T-helper 2 cell (primary cell): ENCODE results near the gene ZNF773.
A peak's percentile ranks its signal among the peaks of the same experiment; 100 is the strongest.
"Not testable (repeated sequence)": the region's sequence is repeated elsewhere in the genome, so short reads cannot be mapped to it uniquely, and the experiment has no call there.

ENCODE experiments used
- DNase-seq, 5 experiments: peaks; one replicate each; pipeline versions ENCODE4 v3.0.0 to v3.0.0-alpha.2; 2012 to 2022
- total RNA-seq, 2 donors: gene quantifications; one replicate each; lab custom pipeline; 2026; lab: John Stamatoyannopoulos, UW

Gene ZNF773
- 1.6 to 6.7 reads per million in 2 donors for total RNA-seq

DNA sequence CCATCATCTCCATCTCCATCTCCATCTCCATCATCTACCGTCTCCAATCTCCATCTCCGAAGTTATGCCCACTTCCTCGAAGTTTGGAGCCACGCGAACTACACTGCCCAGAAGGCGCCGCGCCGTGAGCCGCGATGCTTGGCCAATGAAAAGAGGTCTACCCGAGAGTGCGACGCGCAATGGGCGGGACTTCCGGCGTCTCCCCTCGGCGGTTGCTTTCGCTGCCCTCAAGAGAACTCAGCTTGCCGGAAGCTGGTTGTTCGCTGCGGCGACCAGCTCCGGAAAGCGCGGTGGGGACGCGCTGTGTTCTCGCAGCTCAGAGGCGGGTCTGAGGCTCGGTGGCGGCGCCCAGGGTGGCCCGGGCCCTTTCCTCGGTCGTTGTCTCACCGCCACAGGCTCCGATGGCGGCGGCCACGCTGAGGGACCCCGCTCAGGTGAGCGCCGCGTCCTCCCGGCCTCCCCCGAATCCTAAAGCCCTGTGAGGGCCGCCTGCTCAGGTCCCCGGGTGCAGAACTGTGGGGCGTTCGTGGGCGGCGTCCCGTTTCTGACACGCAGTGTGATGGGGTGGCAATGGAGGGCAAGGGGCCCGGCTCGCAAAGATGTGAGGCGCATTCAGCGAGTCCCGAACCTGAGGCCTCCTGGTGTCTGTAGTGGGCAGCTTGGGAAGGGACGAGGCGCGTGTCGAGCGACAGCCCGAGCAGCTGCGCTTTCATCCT, at the start of gene ZNF773:
Gene ZNF773 (plus strand): TSS at position 259 of the 716 bp plus-strand sequence. CDS start 143 bp downstream, at position 402.
- peak; percentile 86 to 99 (median 94) for DNase-seq

DNA sequence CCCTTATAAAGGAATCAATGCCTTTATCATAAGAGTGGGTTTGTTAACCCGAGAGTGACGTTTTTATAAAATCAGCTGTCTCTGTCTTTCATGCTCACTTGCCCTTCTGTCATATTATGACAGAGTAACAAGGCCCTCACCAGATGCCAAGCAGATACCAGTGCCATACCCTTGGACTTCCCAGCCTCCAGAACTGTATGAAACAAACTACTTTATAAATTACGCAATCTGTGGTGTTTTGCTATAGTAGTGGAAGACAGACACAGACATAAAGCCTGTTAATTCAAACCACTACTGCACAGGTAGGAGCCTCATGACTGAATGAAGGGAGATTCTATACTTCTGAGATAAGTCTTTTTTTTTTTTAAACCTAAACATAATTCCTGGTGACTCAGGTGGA, 47.4 kb upstream of the ZNF773 start:
- no peak for DNase-seq

DNA sequence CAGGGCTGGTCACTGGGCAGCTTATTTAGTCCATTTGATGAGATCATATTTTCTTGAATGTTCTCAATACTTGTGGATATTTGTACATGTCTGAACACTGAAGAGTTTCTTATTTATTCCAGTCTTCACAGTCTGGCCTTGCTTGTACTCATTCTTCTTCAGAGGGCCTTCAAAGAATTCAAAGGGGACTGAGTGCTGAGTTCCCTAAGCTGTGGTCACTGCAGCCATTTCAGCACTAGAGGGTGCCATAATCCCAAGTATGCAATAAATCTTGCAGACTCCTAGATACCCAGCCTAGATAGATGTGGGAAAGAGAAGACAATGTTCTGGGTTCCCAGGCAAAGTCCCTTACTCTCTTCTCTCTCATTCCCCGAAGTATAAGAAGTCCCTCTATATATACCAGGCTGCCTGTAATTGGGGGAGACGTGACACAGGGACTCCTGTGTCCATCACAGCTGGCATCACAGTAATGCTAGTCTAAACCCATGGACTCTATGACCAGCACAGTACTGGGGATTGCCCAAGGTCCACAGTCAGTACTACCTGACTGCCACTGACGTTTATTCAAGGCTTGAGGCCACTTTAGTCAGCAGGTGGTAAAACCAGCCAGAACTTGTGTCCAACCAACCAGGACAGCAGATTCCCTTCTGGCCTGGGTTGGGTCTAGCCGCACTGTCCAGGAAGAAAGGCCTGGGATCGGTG, 33.9 kb upstream of the ZNF773 start:
- peak in 1 of 5 experiments; percentile 59 for DNase-seq

DNA sequence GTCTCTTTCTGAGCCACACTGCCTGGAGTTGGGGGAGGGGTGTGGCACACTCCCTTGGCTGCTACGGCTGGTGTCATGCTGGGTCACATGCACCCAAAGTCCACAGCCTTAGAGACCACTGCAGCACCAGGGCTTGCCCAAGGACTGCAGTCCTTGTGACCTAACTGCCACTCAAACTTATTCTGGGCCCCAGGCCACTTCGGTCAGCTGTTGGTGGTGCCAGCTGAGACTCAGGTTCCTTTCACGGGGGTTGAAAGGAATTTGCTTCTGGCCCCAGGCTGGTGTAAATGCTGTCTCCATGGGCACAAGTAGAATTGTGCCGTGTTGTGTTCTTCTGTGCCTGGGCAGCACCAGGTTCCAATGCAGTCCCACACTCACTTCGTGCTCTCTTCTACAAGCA, 33.2 kb upstream of the ZNF773 start:
- DNase-seq: no peak

DNA sequence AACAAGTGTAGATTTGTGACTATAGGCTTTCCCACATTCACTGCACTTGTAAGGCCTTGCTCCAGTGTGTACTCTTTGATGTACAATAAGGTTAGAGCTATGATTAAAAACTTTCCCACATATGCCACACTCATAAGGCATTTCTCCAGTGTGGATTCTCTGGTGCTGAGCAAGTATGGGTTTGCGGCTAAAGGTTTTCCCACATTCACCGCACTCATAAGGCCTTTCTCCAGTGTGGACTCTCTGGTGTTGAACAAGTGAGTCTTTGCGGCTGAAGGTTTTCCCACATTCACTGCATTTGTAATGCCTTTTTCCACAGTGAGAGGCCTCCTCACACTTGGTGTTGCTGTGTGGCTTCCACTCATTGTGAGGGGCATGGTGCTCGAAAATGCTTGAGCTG, 26.1 kb upstream of the ZNF773 start:
- DNase-seq: peak in 1 of 5 experiments; percentile 13

DNA sequence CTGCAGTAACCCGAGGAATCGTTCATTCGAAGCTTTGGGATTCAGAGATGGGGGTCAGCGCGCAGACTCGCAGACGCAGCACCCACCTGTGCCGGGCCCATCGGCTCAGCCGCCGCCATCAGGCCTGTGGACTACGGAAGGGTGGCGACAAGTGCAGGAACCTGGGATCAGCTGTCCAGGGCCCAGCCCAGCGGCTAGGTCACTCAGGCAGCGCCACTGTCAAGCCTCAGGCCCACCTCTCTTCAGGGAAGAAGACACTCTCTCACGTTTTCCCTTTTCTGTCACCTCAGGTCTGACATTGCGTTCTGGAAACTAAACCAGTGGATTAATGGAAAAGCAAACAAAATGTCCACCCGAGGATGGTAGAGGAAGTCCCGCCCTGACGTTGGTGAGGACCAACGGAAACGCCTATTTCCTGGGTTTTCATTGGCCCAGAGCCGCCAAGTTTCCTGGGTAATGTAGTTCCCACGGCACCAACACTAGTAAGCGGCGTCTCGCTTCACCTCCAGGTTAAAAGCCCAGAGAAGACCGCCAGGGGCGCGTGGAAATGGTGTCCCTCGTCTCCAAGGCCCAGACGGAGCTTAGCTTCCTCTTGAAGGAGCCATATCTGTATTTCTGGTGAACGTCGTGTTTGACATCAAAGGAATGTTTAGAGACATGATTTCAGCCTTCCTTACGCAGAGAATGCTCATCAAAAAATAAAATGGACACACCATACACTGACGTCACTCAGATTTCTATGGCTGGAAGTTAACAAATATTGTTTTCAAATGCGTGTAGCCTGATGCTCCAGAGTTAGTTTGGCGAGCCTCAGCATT, 22.3 kb upstream of the ZNF773 start, which contains the start of gene ZNF772:
Gene ZNF772 (minus strand): TSS at position 376 of the 818 bp plus-strand sequence. CDS start 257 bp downstream, at position 119.
- DNase-seq: peak; percentile 52 to 96 (median 84)

DNA sequence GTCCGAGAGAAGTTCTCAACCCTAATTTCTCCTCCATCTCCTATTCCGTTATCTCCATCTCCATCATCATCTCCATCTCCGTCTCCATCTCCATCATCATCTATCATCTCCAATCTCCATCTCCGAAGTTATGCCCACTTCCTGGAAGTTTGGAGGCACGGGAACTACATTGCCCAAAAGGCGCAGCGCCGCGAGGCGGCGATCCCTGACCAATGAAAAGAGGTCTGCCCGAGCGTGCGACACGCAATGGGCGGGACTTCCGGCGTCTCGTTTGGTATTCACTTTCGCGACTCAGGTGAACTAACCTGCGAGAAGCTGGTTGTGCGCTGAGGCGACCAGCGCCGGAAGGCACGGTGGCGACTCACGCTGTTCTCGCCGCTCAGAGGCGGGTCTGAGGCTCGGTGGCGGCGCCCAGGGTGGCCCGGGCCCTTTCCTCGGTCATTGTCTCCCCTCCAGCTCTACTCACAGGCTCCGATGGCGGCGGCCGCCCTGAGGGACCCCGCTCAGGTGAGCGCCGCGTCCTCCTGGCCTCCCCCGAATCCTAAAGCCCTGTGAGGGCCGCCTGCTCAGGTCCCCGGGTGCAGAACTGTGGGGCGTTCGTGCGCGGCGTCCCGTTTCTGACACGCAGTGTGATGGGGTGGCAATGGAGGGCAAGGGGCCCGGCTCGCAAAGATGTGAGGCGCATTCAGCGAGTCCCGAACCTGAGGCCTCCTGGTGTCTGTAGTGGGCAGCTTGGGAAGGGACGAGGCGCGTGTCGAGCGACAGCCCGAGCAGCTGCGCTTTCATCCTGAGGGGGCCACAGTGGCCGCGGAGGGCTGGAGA, 12.1 kb upstream of the ZNF773 start, which contains the start of gene ZNF419:
Gene ZNF419 (plus strand): TSS at position 274 of the 822 bp plus-strand sequence. CDS start 201 bp downstream, at position 475.
- peak; percentile 75 to 92 (median 89) for DNase-seq

DNA sequence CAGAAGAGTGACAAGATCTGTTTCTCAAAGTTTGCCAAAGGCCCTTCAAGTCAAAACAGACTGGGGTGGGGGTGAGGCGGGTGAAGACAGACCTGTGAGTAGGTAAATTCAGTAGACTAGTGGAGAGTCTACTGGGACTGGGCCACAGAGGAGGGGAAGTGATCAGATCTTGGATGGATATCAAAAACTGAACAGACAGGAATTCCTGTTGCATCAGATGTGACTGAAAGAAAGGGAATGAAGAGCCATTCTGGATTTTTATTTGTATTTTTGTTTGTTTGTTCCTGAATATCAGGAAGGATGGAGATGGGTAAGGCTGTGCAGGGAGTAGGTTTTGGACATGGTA, 11.5 kb upstream of the ZNF773 start:
- not testable (repeated sequence) for DNase-seq

DNA sequence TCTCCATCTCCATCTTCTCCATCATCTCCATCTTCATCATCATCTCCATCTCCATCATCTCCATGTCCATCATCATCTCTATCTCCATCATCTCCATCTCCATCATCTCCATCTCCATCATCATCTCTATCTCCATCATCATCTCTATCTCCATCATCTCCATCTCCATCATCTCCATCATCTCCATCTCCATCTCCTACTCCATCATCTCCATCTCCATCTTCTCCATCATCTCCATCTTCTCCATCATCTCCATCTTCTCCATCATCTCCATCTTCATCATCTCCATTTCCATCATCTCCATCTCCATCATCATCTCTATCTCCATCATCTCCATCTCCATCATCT, 432 bp upstream of the ZNF773 start:
- not testable (repeated sequence) for DNase-seq

DNA sequence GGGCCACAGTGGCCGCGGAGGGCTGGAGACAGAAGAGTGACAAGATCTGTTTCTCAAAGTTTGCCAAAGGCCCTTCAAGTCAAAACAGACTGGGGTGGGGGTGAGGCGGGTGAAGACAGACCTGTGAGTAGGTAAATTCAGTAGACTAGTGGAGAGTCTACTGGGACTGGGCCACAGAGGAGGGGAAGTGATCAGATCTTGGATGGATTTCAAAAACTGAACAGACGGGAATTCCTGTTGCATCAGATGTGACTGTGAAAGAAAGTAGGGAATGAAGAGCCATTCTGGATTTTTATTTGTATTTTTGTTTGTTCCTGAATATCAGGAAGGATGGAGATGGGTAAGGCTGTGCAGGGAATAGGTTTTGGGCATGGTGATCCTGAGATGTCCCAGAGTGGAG, 662 bp downstream of the ZNF773 start:
- DNase-seq: not testable (repeated sequence)

DNA sequence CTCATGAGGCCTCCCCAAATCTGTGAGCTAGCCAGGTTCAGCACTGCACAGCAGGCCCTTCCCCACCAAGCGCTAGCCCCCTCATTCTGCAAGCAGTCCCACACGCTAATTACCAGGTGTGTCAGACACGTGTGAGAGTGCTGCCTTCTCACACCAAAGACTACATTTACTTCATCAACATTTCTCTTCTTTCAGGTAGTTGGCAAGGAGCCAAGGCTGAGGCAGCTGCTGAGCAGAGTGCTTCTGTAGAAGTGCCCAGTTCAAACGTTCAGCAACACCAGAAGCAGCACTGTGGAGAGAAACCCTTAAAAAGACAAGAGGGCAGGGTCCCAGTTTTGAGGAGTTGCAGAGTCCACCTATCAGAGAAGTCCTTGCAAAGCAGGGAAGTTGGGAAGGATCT, 6.4 kb downstream of the ZNF773 start:
- DNase-seq: no peak

DNA sequence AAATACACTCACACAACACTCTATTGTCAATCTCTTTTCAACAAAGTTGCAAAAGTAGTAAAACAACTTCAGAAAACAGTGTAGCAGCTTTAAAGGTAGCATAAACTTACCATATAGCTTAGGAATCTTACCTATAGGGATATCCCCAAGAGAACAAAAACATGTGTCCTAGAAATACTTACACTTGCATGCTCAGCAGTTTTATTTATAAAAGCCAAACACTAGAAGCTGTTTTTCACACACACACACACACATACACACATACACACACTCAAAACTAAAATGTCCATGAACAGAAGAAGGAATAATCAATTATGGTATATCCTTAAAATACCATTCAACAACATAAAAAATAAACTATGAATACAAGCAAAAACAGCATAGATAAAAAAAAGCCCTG, 11.7 kb downstream of the ZNF773 start:
- DNase-seq: no peak

DNA sequence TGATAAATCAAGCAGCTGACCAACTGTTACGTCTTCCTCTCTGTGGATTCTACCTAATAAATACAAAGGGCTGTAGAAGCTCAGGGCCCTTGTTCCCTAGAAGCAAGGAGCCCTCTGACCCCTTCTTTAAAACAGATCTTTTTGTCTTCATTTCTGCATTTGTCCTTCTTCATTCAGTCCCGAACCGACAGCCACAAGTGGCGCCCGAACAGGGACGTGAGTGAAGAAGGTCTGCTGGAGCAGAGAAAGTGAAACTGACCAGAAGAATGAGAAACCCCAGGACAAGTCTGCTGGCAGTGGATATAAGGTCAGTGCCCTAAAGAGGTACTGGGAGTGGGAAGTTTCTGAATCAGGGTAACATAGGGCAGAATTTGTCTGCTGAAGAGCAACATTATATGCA, 13.1 kb downstream of the ZNF773 start:
- DNase-seq: peak in 1 of 5 experiments; percentile 41

DNA sequence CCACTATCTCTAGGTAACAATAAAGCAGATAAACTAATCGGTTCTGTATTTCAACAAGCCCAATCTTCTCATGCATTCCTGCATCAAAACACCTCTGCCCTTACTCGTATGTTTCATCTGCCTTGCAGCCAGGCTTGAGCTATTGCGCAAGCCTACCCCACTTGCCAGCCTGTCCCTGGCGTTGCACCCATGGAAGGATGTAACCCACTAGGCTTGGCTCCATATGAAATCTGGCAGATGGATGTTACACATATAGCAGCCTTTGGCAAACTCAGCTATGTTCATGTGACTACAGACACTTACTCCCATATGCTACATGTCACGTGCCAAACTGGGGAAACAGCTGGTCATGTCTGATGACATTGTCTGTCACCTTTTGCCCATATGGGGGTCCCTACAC, 15.5 kb downstream of the ZNF773 start:
- no peak for DNase-seq

DNA sequence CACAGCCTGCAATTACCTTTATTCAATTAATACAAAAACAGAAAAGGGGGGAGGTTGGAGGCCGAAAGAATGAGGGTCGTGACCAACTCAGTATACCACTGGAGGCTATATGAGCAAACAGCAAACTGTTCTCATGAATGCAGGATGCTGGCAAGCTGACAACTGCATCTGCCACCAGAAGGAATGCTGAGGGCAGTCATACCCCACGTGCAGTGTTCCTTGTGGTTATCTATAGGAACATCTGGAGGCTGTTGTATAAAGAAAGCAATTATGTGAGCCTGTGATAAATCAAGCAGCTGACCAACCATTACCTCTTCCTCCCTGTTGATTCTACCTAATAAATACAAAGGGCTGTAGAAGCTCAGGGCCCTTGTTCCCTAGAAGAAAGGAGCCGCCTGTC, 18.3 kb downstream of the ZNF773 start:
- not testable (repeated sequence) for DNase-seq

DNA sequence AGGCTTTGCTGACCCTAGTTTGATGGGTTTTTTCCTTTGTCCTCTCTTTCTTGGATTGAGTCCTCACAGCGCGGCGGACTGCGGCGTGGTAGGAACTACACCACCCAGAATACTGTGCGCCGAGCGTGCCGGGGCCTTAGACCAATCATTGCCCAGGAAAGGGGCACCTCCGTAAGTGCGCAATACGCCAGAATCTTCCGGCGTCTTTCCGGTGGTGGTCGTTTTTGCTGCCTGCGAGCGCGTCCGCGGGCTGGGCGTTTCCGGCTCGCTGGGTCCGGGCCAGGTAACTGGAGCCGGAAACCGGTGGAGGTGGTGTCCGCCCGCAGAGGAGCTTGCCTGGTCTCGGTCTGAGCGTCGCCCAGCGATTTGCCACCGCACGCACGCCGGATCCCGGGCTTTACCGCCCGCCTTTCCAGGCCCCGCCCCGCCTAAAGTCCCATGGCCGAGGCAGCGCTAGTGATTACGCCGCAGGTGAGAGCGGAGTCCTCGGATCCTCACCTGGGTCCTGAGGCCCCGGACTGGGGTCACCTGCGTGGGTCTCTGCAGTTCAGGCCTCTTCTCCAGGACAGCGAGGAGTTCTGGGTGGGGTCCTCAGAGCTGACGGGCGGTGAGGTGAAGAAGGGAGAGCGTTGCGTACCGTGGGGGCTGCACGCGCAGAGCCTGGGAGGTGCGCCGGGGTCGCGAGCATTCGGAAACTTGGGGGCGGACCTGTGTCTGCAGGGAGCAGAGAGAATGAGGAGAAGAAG, 27.6 kb downstream of the ZNF773 start, which contains the start of gene ZNF549:
Gene ZNF549 (plus strand): TSS at position 221 of the 746 bp plus-strand sequence. CDS start 218 bp downstream, at position 439.
- peak; percentile 64 to 96 (median 82) for DNase-seq

DNA sequence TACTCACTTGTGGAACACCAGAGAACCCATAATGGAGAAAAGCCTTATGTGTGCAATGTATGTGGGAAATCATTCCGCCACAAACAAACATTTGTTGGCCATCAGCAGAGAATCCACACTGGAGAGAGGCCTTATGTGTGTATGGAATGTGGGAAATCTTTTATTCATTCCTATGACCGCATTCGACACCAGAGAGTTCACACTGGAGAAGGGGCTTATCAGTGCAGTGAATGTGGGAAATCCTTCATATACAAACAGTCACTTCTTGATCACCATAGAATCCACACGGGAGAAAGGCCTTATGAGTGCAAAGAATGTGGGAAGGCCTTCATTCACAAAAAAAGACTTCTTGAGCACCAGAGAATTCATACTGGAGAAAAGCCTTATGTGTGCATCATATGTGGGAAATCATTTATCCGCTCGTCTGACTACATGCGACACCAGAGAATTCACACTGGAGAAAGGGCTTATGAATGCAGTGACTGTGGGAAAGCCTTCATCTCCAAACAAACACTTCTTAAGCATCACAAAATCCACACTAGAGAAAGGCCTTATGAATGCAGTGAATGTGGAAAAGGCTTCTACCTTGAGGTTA, 38.3 kb downstream of the ZNF773 start:
- DNase-seq: peak in 1 of 5 experiments; percentile 5

DNA sequence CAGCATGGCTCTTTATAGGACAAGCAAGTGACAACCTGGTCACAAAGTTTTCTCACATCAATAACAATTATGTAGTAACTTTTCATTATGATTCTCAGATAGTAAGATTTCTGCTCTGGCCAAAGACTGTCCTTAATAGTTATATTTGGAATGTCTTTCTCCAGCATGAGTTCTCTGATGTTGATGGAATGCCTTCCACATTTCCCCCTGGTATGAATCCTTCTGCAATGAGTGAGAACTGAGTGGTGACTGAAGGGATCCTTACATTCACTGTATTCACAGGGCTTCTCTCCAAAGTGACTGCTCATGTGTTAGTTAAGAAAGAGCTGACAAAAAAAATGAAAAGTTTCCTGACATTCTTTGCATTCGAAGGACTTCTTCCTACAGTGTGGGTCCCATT, 46.8 kb downstream of the ZNF773 start:
- no peak for DNase-seq

DNA sequence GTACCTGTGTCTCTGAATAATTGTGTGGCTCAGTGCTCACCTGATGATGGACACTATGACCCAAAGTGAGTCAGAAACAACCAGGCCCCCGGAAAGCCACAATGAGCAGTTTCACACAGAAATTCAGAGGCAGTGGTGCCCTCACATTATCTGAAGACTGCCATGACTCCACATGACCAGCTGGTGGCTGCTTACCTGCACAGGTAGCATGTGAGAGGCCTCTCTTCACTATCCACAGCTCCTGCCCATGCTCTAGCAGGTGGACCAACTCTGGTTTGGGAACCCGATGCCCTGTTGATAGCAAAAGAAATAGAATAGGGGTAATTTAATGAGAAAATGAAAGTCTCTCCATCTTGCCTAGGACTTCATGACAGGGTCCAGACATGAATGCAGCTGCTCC, 52.7 kb downstream of the ZNF773 start:
- DNase-seq: no peak

DNA sequence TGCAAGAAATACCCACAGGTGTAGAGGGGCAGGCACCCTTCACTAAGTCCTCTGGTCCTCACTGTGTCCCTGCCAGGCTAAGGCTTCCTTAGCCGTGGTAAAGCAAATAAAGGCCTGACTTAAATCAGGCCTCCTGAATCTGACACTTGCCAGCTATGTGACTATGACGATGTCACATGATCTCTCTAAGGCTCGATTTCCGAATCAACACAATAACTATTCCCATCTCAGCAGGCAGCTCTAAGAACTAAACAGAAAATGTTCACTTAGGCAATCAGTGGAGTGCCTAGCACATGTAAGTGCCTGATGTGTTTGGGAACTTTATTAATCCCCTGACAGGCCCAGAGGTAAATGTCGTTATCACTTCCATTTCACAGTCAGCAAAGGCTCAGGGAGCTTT, 57.9 kb downstream of the ZNF773 start:
- no peak for DNase-seq
